ENCODE results near the gene RIPK4. TPM values are rescaled to one million over a fixed set of nuclear protein-coding genes. Genes with fewer than 3 reads are reported as not detected.

Gene RIPK4
- total RNA-seq, 1 experiment from 2014 or later: 67.4 TPM

GRCh38 chr21:41711416-41712007 is 55.3 kb downstream of the RIPK4 start:
- no peaks in the 10 kb centered on the region for H3K27me3 ChIP-seq (ENCODE audit: control insufficient read depth, insufficient read depth, low read length)
- no peaks in the 10 kb centered on the region for H3K9me3 ChIP-seq (ENCODE audit: control insufficient read depth, insufficient read depth, low read depth, low read length)

GRCh38 chr21:41710823-41711160 is 56.1 kb downstream of the RIPK4 start:
- BruUV-seq (replicated peaks): no TSS peak
- TF ChIP-seq REST (IDR thresholded peaks at IDR 0.05; ENCODE audit: insufficient read depth in 1 of 2, low read depth in 2 of 2, low read length in 1 of 2) (no peak), TCF7L2 (IDR thresholded peaks at IDR 0.05; ENCODE audit: low read depth, low read length) (no peak), CTCF (IDR thresholded peaks at IDR 0.05) (no peak), POLR2AphosphoS5 (IDR thresholded peaks at IDR 0.05; ENCODE audit: low read depth, low read length) (no peak), SIN3A (IDR thresholded peaks at IDR 0.05; ENCODE audit: borderline replicate concordance, insufficient read depth, low read depth, low read length) (no peak)
- Histone ChIP-seq H3K4me3 (ENCODE audit: low read depth in 2 of 2, low read length in 2 of 2) (no peak overlapping the region), H3K27me3 (ENCODE audit: control insufficient read depth, insufficient read depth, low read length) (no peaks in the 10 kb centered on the region), H3K36me3 (ENCODE audit: control insufficient read depth, insufficient read depth, low read length) (no peaks in the 10 kb centered on the region), H3K4me1 (ENCODE audit: control insufficient read depth, insufficient read depth, low read length) (peaks cover 10% of the 10 kb centered on the region), H3K27ac (ENCODE audit: low read length) (no peak overlapping the region), H3K9me3 (ENCODE audit: control insufficient read depth, insufficient read depth, low read depth, low read length) (no peaks in the 10 kb centered on the region)
- ATAC-seq: no peak
- ChIA-PET CTCF (no interaction called here), POLR2A (no interaction called here)
- in situ Hi-C loops (cut with HindIII; ENCODE audit: low pct_unique_long_range_greater_than_20kb, low sequenced_read_pairs) (no loop called here), intact Hi-C loops (cut with micrococcal nuclease; ENCODE audit: unreplicated experiment) (no loop called here)
- no peak for DNase-seq (ENCODE audit: low read depth, low spot score)

More at GRCh38 chr21:41711416-41712007, 55.3 kb downstream of the RIPK4 start:
- intact Hi-C loops (cut with micrococcal nuclease; ENCODE audit: unreplicated experiment): no loop called here
- ChIA-PET POLR2A (no interaction called here), CTCF (no interaction called here)
- DNase-seq (ENCODE audit: low read depth, low spot score): no peak
- Histone ChIP-seq H3K4me1 (ENCODE audit: control insufficient read depth, insufficient read depth, low read length) (peaks cover 13% of the 10 kb centered on the region), H3K4me3 (ENCODE audit: low read depth in 2 of 2, low read length in 2 of 2) (no peak overlapping the region), H3K36me3 (ENCODE audit: control insufficient read depth, insufficient read depth, low read length) (no peaks in the 10 kb centered on the region), H3K27ac (ENCODE audit: low read length) (no peak overlapping the region)
- ATAC-seq: no peak
- no TSS peak for BruUV-seq (replicated peaks)
- no peak for TF ChIP-seq SIN3A (IDR thresholded peaks at IDR 0.05; ENCODE audit: borderline replicate concordance, insufficient read depth, low read depth, low read length)
- TF ChIP-seq REST (IDR thresholded peaks at IDR 0.05; ENCODE audit: insufficient read depth in 1 of 2, low read depth in 2 of 2, low read length in 1 of 2): no peak
- TF ChIP-seq CTCF (IDR thresholded peaks at IDR 0.05): no peak
- TF ChIP-seq TCF7L2 (IDR thresholded peaks at IDR 0.05; ENCODE audit: low read depth, low read length): no peak
- TF ChIP-seq POLR2AphosphoS5 (IDR thresholded peaks at IDR 0.05; ENCODE audit: low read depth, low read length): no peak
- in situ Hi-C loops (cut with HindIII; ENCODE audit: low pct_unique_long_range_greater_than_20kb, low sequenced_read_pairs): no loop called here

Measured in Panc1 (cell line).